ENCODE measurements around the gene CLDN16. TPM values are rescaled to one million over a fixed set of nuclear protein-coding genes. Genes with fewer than 3 reads are reported as not detected.

The CLDN16 gene
- total and polyA plus RNA-seq, 8 donors = 0.10 to 0.29 TPM; not detected in 6

DNA sequence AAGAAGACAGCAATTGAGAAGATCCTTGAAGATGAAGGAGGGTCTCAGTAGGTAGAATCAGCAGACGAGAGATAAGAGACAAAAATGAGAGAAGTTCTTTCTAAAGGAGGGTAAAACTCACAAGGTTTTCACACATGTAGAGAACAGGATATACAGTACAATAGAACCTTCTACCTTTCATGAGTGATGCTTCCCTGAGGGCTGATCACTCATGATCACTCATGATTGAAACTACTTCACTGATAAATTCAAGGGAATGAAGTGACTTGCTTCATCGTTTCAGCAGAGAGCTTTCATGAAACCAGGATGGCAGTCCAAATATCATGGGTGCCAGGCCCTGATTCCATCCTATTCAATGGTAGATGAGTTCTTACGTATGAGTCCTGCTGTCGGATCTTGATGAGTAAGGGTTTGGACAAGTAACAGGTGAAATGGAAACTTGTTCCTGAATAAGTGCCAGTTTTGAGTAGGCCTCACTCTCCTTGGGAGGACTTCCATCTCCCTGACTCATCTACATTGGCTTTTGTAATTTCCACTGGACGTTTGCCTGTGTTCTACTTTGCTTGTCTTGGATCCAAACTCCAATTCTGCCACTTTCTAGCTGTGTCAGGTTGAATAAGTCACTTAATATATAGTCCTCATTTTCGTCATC lies 9.6 kb upstream of the CLDN16 start:
- Histone ChIP-seq H3K9me3 (no peaks in the 10 kb centered on the region), H3K27ac (no peak overlapping the region), H3K4me3 (no peak overlapping the region), H3K4me1 (no peaks in the 10 kb centered on the region), H3K27me3 (no peaks in the 10 kb centered on the region), H3K36me3 (no peaks in the 10 kb centered on the region)
- 77 to 90% (median 82%) methylated on average over 6 of the region's 6 CpGs for WGBS, 5 donors
- intact Hi-C loops (cut with DNase I; ENCODE audit: low total_unique reads) = no loop called here
- DNase-seq = no peak
- TF ChIP-seq POLR2AphosphoS5 (IDR thresholded peaks at IDR 0.05) = no peak
- no peak for TF ChIP-seq EP300 (IDR thresholded peaks at IDR 0.05)
- TF ChIP-seq POLR2A (IDR thresholded peaks at IDR 0.05) = no peak
- TF ChIP-seq, protein P1, sequence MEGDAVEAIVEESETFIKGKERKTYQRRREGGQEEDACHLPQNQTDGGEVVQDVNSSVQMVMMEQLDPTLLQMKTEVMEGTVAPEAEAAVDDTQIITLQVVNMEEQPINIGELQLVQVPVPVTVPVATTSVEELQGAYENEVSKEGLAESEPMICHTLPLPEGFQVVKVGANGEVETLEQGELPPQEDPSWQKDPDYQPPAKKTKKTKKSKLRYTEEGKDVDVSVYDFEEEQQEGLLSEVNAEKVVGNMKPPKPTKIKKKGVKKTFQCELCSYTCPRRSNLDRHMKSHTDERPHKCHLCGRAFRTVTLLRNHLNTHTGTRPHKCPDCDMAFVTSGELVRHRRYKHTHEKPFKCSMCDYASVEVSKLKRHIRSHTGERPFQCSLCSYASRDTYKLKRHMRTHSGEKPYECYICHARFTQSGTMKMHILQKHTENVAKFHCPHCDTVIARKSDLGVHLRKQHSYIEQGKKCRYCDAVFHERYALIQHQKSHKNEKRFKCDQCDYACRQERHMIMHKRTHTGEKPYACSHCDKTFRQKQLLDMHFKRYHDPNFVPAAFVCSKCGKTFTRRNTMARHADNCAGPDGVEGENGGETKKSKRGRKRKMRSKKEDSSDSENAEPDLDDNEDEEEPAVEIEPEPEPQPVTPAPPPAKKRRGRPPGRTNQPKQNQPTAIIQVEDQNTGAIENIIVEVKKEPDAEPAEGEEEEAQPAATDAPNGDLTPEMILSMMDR (IDR thresholded peaks at IDR 0.05) = no peak

DNA sequence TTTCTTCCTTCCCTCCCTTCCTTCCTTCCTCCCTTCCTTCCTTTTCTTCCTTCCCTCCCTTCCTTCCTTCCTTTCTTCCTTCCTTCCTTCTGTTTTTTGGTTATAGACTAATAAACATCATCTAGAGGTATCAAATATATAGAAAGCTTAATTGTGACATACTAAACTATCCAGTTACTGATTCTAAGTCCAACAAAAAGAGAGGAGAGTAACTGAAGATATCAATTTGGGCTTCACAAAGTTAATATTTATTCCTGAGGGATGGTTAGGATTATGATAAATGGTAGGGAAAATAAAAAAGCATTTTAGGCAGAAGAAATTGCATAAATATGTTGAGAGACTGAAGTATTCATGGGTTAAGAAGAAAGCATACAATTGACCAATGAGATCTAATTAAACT lies 7.8 kb upstream of the CLDN16 start:
- H3K27me3 ChIP-seq = no peaks in the 10 kb centered on the region
- no peak overlapping the region for H3K4me3 ChIP-seq
- no peak for DNase-seq
- no peak for TF ChIP-seq EP300 (IDR thresholded peaks at IDR 0.05)
- TF ChIP-seq POLR2A (IDR thresholded peaks at IDR 0.05) = no peak
- TF ChIP-seq POLR2AphosphoS5 (IDR thresholded peaks at IDR 0.05) = no peak
- TF ChIP-seq, protein P1 (IDR thresholded peaks at IDR 0.05) = no peak
- no peaks in the 10 kb centered on the region for H3K9me3 ChIP-seq
- no peaks in the 10 kb centered on the region for H3K4me1 ChIP-seq
- intact Hi-C loops (cut with DNase I; ENCODE audit: low total_unique reads) = no loop called here
- no peak overlapping the region for H3K27ac ChIP-seq
- no peaks in the 10 kb centered on the region for H3K36me3 ChIP-seq

DNA sequence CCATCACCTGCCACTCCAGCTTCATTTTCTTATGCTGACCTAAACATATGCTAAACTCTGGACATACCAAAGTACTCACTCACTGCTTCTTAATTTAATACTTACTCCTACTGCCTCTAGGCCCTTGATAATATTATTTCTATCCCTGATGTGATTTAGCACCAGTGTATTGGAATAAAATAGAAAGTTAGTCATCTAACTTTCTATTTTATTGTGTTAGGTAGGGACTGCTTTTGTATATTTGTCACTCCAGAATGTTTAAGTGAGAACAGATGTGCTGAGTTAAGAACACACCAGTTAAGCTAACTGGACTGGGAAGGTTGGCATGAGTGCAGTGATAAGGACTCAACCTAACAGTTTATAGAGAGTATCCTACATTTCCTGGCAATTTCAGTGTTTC lies 6.5 kb upstream of the CLDN16 start:
- no peak for DNase-seq
- Histone ChIP-seq H3K27me3 (no peaks in the 10 kb centered on the region), H3K9me3 (no peaks in the 10 kb centered on the region), H3K4me1 (no peaks in the 10 kb centered on the region), H3K4me3 (no peak overlapping the region), H3K27ac (no peak overlapping the region), H3K36me3 (no peaks in the 10 kb centered on the region)
- intact Hi-C loops (cut with DNase I; ENCODE audit: low total_unique reads) = no loop called here
- TF ChIP-seq POLR2AphosphoS5 (IDR thresholded peaks at IDR 0.05) = no peak
- TF ChIP-seq, protein P1 (IDR thresholded peaks at IDR 0.05) = no peak

DNA sequence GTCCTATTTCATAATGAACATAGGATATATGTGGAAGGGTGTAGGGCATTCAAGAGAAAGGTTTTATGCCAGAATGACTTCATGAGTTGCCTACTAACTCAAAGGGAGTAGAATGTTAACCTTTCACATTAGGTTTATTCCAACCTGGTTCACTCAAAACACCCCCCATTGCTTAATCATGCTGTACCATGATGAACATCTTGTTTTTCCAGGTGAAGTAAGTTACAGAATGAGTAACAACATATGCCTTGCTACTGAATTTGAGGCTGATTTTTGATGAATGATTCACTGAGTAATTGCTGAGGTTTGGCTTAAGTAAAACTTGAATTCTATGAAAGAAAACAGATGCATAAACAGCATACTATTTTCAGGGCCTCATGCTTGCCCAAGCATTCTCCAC lies 5.9 kb upstream of the CLDN16 start:
- H3K27me3 ChIP-seq = no peaks in the 10 kb centered on the region
- no peak overlapping the region for H3K4me3 ChIP-seq
- no peak for TF ChIP-seq EP300 (IDR thresholded peaks at IDR 0.05)
- TF ChIP-seq, protein P1 (IDR thresholded peaks at IDR 0.05) = no peak
- no peak for TF ChIP-seq POLR2A (IDR thresholded peaks at IDR 0.05)
- no peak for TF ChIP-seq POLR2AphosphoS5 (IDR thresholded peaks at IDR 0.05)
- H3K27ac ChIP-seq = no peak overlapping the region
- no peaks in the 10 kb centered on the region for H3K36me3 ChIP-seq
- H3K9me3 ChIP-seq = no peaks in the 10 kb centered on the region
- no peak for DNase-seq
- H3K4me1 ChIP-seq = no peaks in the 10 kb centered on the region
- intact Hi-C loops (cut with DNase I; ENCODE audit: low total_unique reads) = no loop called here

Data from stomach (tissue), 9 donors.